ENCODE data around the gene PDE7B.

DNA sequence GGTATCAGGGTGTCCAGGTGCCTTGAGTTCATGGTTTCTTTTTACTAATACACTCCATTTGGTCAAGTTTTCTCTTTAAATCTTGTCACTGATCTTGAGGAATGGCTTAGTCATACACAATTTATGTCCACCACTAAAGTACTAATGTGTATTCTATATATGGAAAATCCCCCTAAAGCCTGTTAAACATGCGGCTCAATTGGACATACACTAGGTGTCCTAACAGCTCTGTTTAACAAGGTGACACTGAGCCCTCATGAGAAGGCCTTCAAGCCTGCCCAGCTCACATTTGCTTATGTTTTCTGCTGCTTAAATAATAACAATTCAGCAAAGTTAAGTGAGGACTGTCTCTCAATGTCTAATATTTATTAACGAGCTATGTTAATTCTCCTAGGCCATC, 31.5 kb downstream of the PDE7B start:
- TF ChIP-seq GATA3 (IDR thresholded peaks at IDR 0.05; ENCODE audit: low read depth, low read length): no peak
- no peak for TF ChIP-seq GATA2 (IDR thresholded peaks at IDR 0.05; ENCODE audit: low read depth, low read length)
